Stomach (tissue), 9 donors: ENCODE measurements around the gene SAT1. TPM values are rescaled to one million over a fixed set of nuclear protein-coding genes. Genes with fewer than 3 reads are reported as not detected.

Experiments used
- DNase-seq, 2 donors: peaks; one replicate each; pipeline versions ENCODE4 v3.0.0 to v3.0.0-alpha.2; 2013 to 2019
- H3K27ac ChIP-seq, 5 donors: fragments of 200-600 bp in 4 of 5; sonication (generic) in 4 of 5; one replicate each; pipeline ENCODE4 v1.5.1; 2013 to 2019; ENCODE audit warnings: mild to moderate bottlenecking in 1 of 5, moderate library complexity in 1 of 5
- H3K27me3 ChIP-seq, 3 donors: fragments of 200-600 bp; sonication (generic); one replicate each; pipeline ENCODE4 v1.5.1; 2017 to 2019; ENCODE audit warnings: mixed run types in 1 of 3
- H3K36me3 ChIP-seq, 4 donors: fragments of 200-600 bp; sonication (generic); 1 replicate in 3 of 4; 2 replicates in 1 of 4; pipeline ENCODE4 v1.5.1; 2016 to 2019
- H3K4me1 ChIP-seq, 4 donors: fragments of 200-600 bp; sonication (generic); one replicate each; pipeline ENCODE4 v1.5.1; 2016 to 2019
- H3K4me3 ChIP-seq, 4 donors: fragments of 200-600 bp; sonication (generic) in 3 of 4; one replicate each; pipeline ENCODE4 v1.5.1; 2016 to 2019; ENCODE audit warnings: mild to moderate bottlenecking in 1 of 4
- H3K9me3 ChIP-seq, 4 donors: fragments of 200-600 bp; sonication (generic); one replicate each; pipeline ENCODE4 v1.5.1; 2016 to 2019
- CTCF ChIP-seq, 7 experiments: fragments of 450-650 bp in 4 of 7; fragments of 200-600 bp in 3 of 7; sonication (generic) in 3 of 7; IDR thresholded peaks; one replicate each; pipeline ENCODE4 v1.5.1; 2016 to 2019; ENCODE audit warnings: antibody characterized with exemption in 7 of 7, control low read depth in 2 of 7, mild to moderate bottlenecking in 1 of 7
- EP300 ChIP-seq: sonication (generic); formaldehyde crosslinking; IDR thresholded peaks from one replicate; pipeline ENCODE4 v1.6.1; 2017; ENCODE audit warnings: antibody characterized with exemption
- POLR2A ChIP-seq, 4 donors: fragments of 450-650 bp; IDR thresholded peaks; one replicate each; pipeline ENCODE4 v1.6.1; 2016; ENCODE audit warnings: antibody characterized with exemption in 4 of 4, control low read depth in 2 of 4, mild to moderate bottlenecking in 1 of 4, moderate library complexity in 1 of 4
- POLR2AphosphoS5 ChIP-seq, 3 donors: sonication (generic); formaldehyde crosslinking; IDR thresholded peaks; one replicate each; pipeline ENCODE4 v1.6.1; 2016; ENCODE audit warnings: antibody characterized with exemption in 3 of 3
- WGBS, 5 donors: extraction: QIAGEN DNeasy Blood & Tissue Kit in 3 of 5; methylation state at CpG; one replicate each; pipeline versions ENCODE4 v1.1.5 to v1.1.7; 2013 to 2018; 5-methylcytosine and 5-hydroxymethylcytosine counted together
- intact Hi-C: fragments of 100-400 bp; cut with DNase I; formaldehyde crosslinking; loops from one replicate; pipeline ENCODE4 v1.15.1; 2023; ENCODE audit warnings: low total_unique reads
- polyA plus RNA-seq, 3 donors: library from polyadenylated mRNA; stranded (reverse); fragments of 200-250 nt; gene quantifications; one replicate each; pipeline ENCODE4 v1.2.3, GENCODE V29; 2013
- total RNA-seq, 5 donors: library from RNA; depleted of rRNA; stranded (reverse); fragments of >200 nt; gene quantifications; one replicate each; pipeline versions ENCODE4 v1.1.0 to v1.2.3, GENCODE V29; 2014 to 2016
- donor health status: healthy with polysubstance abuse.
- donor health status: Bipolar disorder and iron deficiency.
- donor health status: healthy.

Gene SAT1
- total and polyA plus RNA-seq, 8 donors: 499 to 2,157 (median 1,032) TPM

DNA sequence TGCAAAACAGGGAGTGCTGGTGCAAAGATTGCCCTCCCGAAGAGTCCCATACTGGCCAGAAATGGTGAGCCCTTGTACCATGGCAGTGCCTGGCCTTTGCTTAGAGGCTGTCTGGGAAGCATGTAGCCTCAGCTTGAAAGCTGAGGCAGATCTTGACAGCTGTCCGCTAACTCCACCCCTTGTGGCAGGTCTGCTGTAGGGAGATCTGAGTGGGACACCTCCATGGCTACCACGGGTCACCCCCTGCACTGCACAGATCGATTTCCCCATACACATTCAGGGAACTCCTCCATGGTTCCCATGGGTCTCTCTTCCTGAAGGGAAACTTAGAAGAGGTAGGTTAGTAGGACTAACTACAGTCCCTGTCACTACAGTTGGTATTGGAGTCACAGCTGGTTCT is 33.8 kb upstream of the SAT1 start:
- no peaks in the 10 kb centered on the region for H3K9me3 ChIP-seq
- TF ChIP-seq EP300 (no peak), CTCF (IDR thresholded peaks at IDR 0.05) (no peak)
- no peaks in the 10 kb centered on the region for H3K4me1 ChIP-seq
- no peak overlapping the region for H3K27ac ChIP-seq
- no peaks in the 10 kb centered on the region for H3K27me3 ChIP-seq
- intact Hi-C loops: no loop called here
- H3K36me3 ChIP-seq: no peaks in the 10 kb centered on the region
- WGBS, 5 donors: 77 to 86% (median 82%) methylated on average over 4 of the region's 4 CpGs
- no peak overlapping the region for H3K4me3 ChIP-seq
- DNase-seq: no peak

DNA sequence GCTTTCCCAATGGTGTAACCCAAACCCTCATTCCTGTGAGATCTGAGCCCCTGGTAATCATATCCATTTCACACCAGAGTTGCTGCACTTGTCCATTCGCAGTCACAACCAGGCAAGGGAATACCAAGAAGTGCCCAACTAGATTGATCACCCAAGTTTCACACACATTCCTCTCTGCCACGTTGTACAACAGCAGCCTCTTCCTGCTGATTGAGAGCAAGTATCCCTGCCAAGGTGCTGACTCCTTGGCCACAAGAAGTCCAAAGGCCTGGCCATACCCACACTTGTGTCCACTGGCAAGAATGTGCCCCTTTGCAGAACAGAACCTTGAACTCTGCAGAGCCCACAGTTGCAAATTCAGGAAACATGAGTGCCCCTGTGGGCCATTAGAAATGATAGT is 33.4 kb upstream of the SAT1 start:
- H3K27ac ChIP-seq: no peak overlapping the region

GRCh38 chrX:23752740-23753415 is 30.1 kb upstream of the SAT1 start:
- intact Hi-C loops: no loop called here
- Histone ChIP-seq H3K27ac (peak overlapping the region in 1 of 5 donors; percentile 1), H3K4me3 (no peak overlapping the region), H3K36me3 (no peaks in the 10 kb centered on the region), H3K27me3 (no peaks in the 10 kb centered on the region), H3K4me1 (no peaks in the 10 kb centered on the region), H3K9me3 (no peaks in the 10 kb centered on the region)
- TF ChIP-seq EP300 (no peak), POLR2A (IDR thresholded peaks at IDR 0.05) (no peak), POLR2AphosphoS5 (IDR thresholded peaks at IDR 0.05) (no peak), CTCF (IDR thresholded peaks at IDR 0.05) (no peak)
- DNase-seq: peak in 1 of 2 donors; percentile 20
- 53 to 76% (median 70%) methylated on average over 2 of the region's 2 CpGs for WGBS, 5 donors

More for the DNA sequence above, 33.4 kb upstream of the SAT1 start:
- intact Hi-C loops: no loop called here
- Histone ChIP-seq H3K4me3 (no peak overlapping the region), H3K27me3 (no peaks in the 10 kb centered on the region), H3K9me3 (no peaks in the 10 kb centered on the region), H3K36me3 (no peaks in the 10 kb centered on the region), H3K4me1 (no peaks in the 10 kb centered on the region)
- 59 to 69% (median 64%) methylated on average over 2 of the region's 2 CpGs for WGBS, 5 donors
- TF ChIP-seq POLR2AphosphoS5 (IDR thresholded peaks at IDR 0.05): no peak
- TF ChIP-seq CTCF (IDR thresholded peaks at IDR 0.05): no peak
- no peak for TF ChIP-seq POLR2A (IDR thresholded peaks at IDR 0.05)
- TF ChIP-seq EP300: no peak
- DNase-seq: no peak

DNA sequence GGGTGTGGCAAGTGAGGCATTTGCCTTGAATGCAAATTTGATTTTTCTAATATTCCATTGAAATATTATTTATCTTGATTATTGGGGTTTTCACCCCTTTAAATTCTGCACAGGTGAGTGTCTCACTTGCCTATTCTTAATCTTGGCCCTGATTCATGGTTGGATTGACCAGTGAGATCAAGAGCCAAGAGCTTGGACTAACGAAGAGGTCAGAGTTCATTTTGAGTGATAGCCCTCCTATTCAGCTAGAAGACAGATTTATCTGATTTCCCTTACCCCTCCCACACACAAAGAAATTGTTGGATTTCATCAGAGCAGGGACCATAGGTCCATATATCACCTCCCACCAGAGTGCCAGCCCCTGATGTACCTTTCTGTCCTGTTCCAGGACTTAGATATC is 28.3 kb upstream of the SAT1 start:
- H3K27me3 ChIP-seq: no peaks in the 10 kb centered on the region
- intact Hi-C loops: no loop called here
- H3K36me3 ChIP-seq: no peaks in the 10 kb centered on the region
- no peak overlapping the region for H3K27ac ChIP-seq
- no peak overlapping the region for H3K4me3 ChIP-seq
- TF ChIP-seq POLR2AphosphoS5 (IDR thresholded peaks at IDR 0.05) (no peak), CTCF (IDR thresholded peaks at IDR 0.05) (no peak), EP300 (no peak), POLR2A (IDR thresholded peaks at IDR 0.05) (no peak)
- H3K9me3 ChIP-seq: no peaks in the 10 kb centered on the region
- 32 to 67% (median 56%) methylated on average over 1 of the region's 1 CpG for WGBS, 5 donors
- no peak for DNase-seq
- H3K4me1 ChIP-seq: no peaks in the 10 kb centered on the region
